NCI-H146 treated with DMSO at 0.1 percent for 48 hours (cell line): ENCODE data around the gene GRK2.
"Not testable (repeated sequence)": the region's sequence is repeated elsewhere in the genome, so short reads cannot be mapped to it uniquely, and the experiment has no call there.

Experiments used
- DNase-seq: peaks from one replicate; lab custom pipeline; 2025; ENCODE audit not compliant: unreplicated experiment; lab: John Stamatoyannopoulos, UW

GRK2 gene

GRCh38 chr11:67311051-67311555, 44.8 kb downstream of the GRK2 start:
- DNase-seq: no peak

GRCh38 chr11:67311556-67312082, 45.3 kb downstream of the GRK2 start:
- no peak for DNase-seq

- DNase-seq: no peak
Measured at GRCh38 chr11:67312187-67313021, 46.1 kb downstream of the GRK2 start.

GRCh38 chr11:67313125-67313890, 47.0 kb downstream of the GRK2 start:
- no peak for DNase-seq

- no peak for DNase-seq
Measured at GRCh38 chr11:67314218-67314617, 47.9 kb downstream of the GRK2 start.

- no peak for DNase-seq
Measured at GRCh38 chr11:67315325-67315909, 49.1 kb downstream of the GRK2 start.

- DNase-seq: no peak
Measured at GRCh38 chr11:67316882-67317204, 50.6 kb downstream of the GRK2 start.

- peak; percentile 98 for DNase-seq
Measured at GRCh38 chr11:67317205-67317887, 51.1 kb downstream of the GRK2 start.

GRCh38 chr11:67317888-67318555, 51.7 kb downstream of the GRK2 start:
- no peak for DNase-seq

- DNase-seq: not testable (repeated sequence)
Measured at GRCh38 chr11:67318876-67319275, 52.6 kb downstream of the GRK2 start.

GRCh38 chr11:67320011-67320410, 53.7 kb downstream of the GRK2 start:
- no peak for DNase-seq

GRCh38 chr11:67320691-67321090, 54.4 kb downstream of the GRK2 start:
- no peak for DNase-seq

GRCh38 chr11:67321313-67321871, 55.1 kb downstream of the GRK2 start:
- no peak for DNase-seq

- DNase-seq: no peak
Measured at GRCh38 chr11:67322049-67322448, 55.8 kb downstream of the GRK2 start.

- DNase-seq: no peak
Measured at GRCh38 chr11:67323526-67323925, 57.3 kb downstream of the GRK2 start.

- DNase-seq: no peak
Measured at GRCh38 chr11:67332081-67332691, 65.9 kb downstream of the GRK2 start.
